Measurements from ENCODE around the gene TMEM218.
"Not testable (repeated sequence)": the region's sequence is repeated elsewhere in the genome, so short reads cannot be mapped to it uniquely, and the experiment has no call there.

TMEM218 gene

GRCh38 chr11:125062218-125062930 is 49.1 kb downstream of the TMEM218 start:
- Histone ChIP-seq H3K9me3 (ENCODE audit: low read length) (no peaks in the 10 kb centered on the region), H3K9ac (ENCODE audit: low read length) (no peak overlapping the region), H3K36me3 (ENCODE audit: insufficient read depth, low read length) (no peaks in the 10 kb centered on the region), H3K27me3 (ENCODE audit: control insufficient read depth in 1 of 2, insufficient read depth in 2 of 2, low read length in 2 of 2) (peaks cover 0 to 5% of the 10 kb centered on the region in 2 donors), H3K27ac (ENCODE audit: low read depth, low read length) (peak overlapping the region; percentile 29), H3K4me3 (ENCODE audit: low read depth in 1 of 2, low read length in 2 of 2) (peak overlapping the region; percentile 63 to 70), H3K4me1 (ENCODE audit: insufficient read depth, low read length) (peaks cover 6% of the 10 kb centered on the region)

- H3K27me3 ChIP-seq (ENCODE audit: control insufficient read depth in 1 of 2, insufficient read depth in 2 of 2, low read length in 2 of 2): peaks cover 0 to 5% of the 10 kb centered on the region in 2 donors
- H3K36me3 ChIP-seq (ENCODE audit: insufficient read depth, low read length): no peaks in the 10 kb centered on the region
- no peaks in the 10 kb centered on the region for H3K9me3 ChIP-seq (ENCODE audit: low read length)
- H3K9ac ChIP-seq (ENCODE audit: low read length): no peak overlapping the region
- H3K4me3 ChIP-seq (ENCODE audit: low read depth in 1 of 2, low read length in 2 of 2): no peak overlapping the region
- H3K4me1 ChIP-seq (ENCODE audit: insufficient read depth, low read length): peaks cover 6% of the 10 kb centered on the region
- no peak overlapping the region for H3K27ac ChIP-seq (ENCODE audit: low read depth, low read length)
Measured at GRCh38 chr11:125061281-125061680, 50.1 kb downstream of the TMEM218 start.

- Histone ChIP-seq H3K9ac (ENCODE audit: low read length) (no peak overlapping the region), H3K9me3 (ENCODE audit: low read length) (no peaks in the 10 kb centered on the region), H3K4me3 (ENCODE audit: low read depth in 1 of 2, low read length in 2 of 2) (no peak overlapping the region), H3K27me3 (ENCODE audit: control insufficient read depth in 1 of 2, insufficient read depth in 2 of 2, low read length in 2 of 2) (no peaks in the 10 kb centered on the region), H3K27ac (ENCODE audit: low read depth, low read length) (no peak overlapping the region), H3K4me1 (ENCODE audit: insufficient read depth, low read length) (no peaks in the 10 kb centered on the region), H3K36me3 (ENCODE audit: insufficient read depth, low read length) (no peaks in the 10 kb centered on the region)
Measured at GRCh38 chr11:125057693-125058016, 53.8 kb downstream of the TMEM218 start.

- Histone ChIP-seq H3K9ac (ENCODE audit: low read length) (no peak overlapping the region), H3K4me1 (ENCODE audit: insufficient read depth, low read length) (no peaks in the 10 kb centered on the region), H3K27ac (ENCODE audit: low read depth, low read length) (no peak overlapping the region), H3K27me3 (ENCODE audit: control insufficient read depth in 1 of 2, insufficient read depth in 2 of 2, low read length in 2 of 2) (no peaks in the 10 kb centered on the region), H3K4me3 (ENCODE audit: low read depth in 1 of 2, low read length in 2 of 2) (no peak overlapping the region), H3K36me3 (ENCODE audit: insufficient read depth, low read length) (no peaks in the 10 kb centered on the region), H3K9me3 (ENCODE audit: low read length) (no peaks in the 10 kb centered on the region)
Measured at GRCh38 chr11:125056931-125057692, 54.3 kb downstream of the TMEM218 start.

- H3K4me1 ChIP-seq (ENCODE audit: insufficient read depth, low read length); H3K9ac ChIP-seq (ENCODE audit: low read length); H3K27ac ChIP-seq (ENCODE audit: low read depth, low read length); H3K36me3 ChIP-seq (ENCODE audit: insufficient read depth, low read length); H3K4me3 ChIP-seq (ENCODE audit: low read depth in 1 of 2, low read length in 2 of 2); H3K9me3 ChIP-seq (ENCODE audit: low read length); H3K27me3 ChIP-seq (ENCODE audit: control insufficient read depth in 1 of 2, insufficient read depth in 2 of 2, low read length in 2 of 2): not testable (repeated sequence)
Measured at GRCh38 chr11:125056111-125056510, 55.3 kb downstream of the TMEM218 start.

- Histone ChIP-seq H3K9ac (ENCODE audit: low read length) (no peak overlapping the region), H3K4me1 (ENCODE audit: insufficient read depth, low read length) (no peaks in the 10 kb centered on the region), H3K27ac (ENCODE audit: low read depth, low read length) (no peak overlapping the region), H3K9me3 (ENCODE audit: low read length) (no peaks in the 10 kb centered on the region), H3K4me3 (ENCODE audit: low read depth in 1 of 2, low read length in 2 of 2) (no peak overlapping the region), H3K27me3 (ENCODE audit: control insufficient read depth in 1 of 2, insufficient read depth in 2 of 2, low read length in 2 of 2) (no peaks in the 10 kb centered on the region), H3K36me3 (ENCODE audit: insufficient read depth, low read length) (no peaks in the 10 kb centered on the region)
Measured at GRCh38 chr11:125055107-125055715, 56.2 kb downstream of the TMEM218 start.

- H3K4me3 ChIP-seq (ENCODE audit: low read depth in 1 of 2, low read length in 2 of 2): no peak overlapping the region
- H3K4me1 ChIP-seq (ENCODE audit: insufficient read depth, low read length): no peaks in the 10 kb centered on the region
- no peak overlapping the region for H3K27ac ChIP-seq (ENCODE audit: low read depth, low read length)
- H3K9ac ChIP-seq (ENCODE audit: low read length): no peak overlapping the region
- no peaks in the 10 kb centered on the region for H3K36me3 ChIP-seq (ENCODE audit: insufficient read depth, low read length)
- H3K27me3 ChIP-seq (ENCODE audit: control insufficient read depth in 1 of 2, insufficient read depth in 2 of 2, low read length in 2 of 2): no peaks in the 10 kb centered on the region
- no peaks in the 10 kb centered on the region for H3K9me3 ChIP-seq (ENCODE audit: low read length)
Measured at GRCh38 chr11:125053167-125053566, 58.3 kb downstream of the TMEM218 start.

- H3K9ac ChIP-seq (ENCODE audit: low read length): no peak overlapping the region
- H3K4me1 ChIP-seq (ENCODE audit: insufficient read depth, low read length): no peaks in the 10 kb centered on the region
- no peak overlapping the region for H3K4me3 ChIP-seq (ENCODE audit: low read depth in 1 of 2, low read length in 2 of 2)
- H3K9me3 ChIP-seq (ENCODE audit: low read length): no peaks in the 10 kb centered on the region
- H3K36me3 ChIP-seq (ENCODE audit: insufficient read depth, low read length): no peaks in the 10 kb centered on the region
- no peak overlapping the region for H3K27ac ChIP-seq (ENCODE audit: low read depth, low read length)
- H3K27me3 ChIP-seq (ENCODE audit: control insufficient read depth in 1 of 2, insufficient read depth in 2 of 2, low read length in 2 of 2): no peaks in the 10 kb centered on the region
Measured at GRCh38 chr11:125052047-125052446, 59.4 kb downstream of the TMEM218 start.

- no peaks in the 10 kb centered on the region for H3K27me3 ChIP-seq (ENCODE audit: control insufficient read depth in 1 of 2, insufficient read depth in 2 of 2, low read length in 2 of 2)
- H3K4me3 ChIP-seq (ENCODE audit: low read depth in 1 of 2, low read length in 2 of 2): no peak overlapping the region
- H3K9ac ChIP-seq (ENCODE audit: low read length): no peak overlapping the region
- no peaks in the 10 kb centered on the region for H3K9me3 ChIP-seq (ENCODE audit: low read length)
- no peaks in the 10 kb centered on the region for H3K4me1 ChIP-seq (ENCODE audit: insufficient read depth, low read length)
- no peak overlapping the region for H3K27ac ChIP-seq (ENCODE audit: low read depth, low read length)
- no peaks in the 10 kb centered on the region for H3K36me3 ChIP-seq (ENCODE audit: insufficient read depth, low read length)
Measured at GRCh38 chr11:125049164-125049792, 62.1 kb downstream of the TMEM218 start.
